WTC11 (cell line): ENCODE data around the gene TNS3. TPM values are rescaled to one million over a fixed set of nuclear protein-coding genes. Genes with fewer than 3 reads are reported as not detected.

ENCODE experiments used
- ATAC-seq: fragments of 200-7000 bp; cut with Tn5 transposase; 2 replicates; pipeline ENCODE4 v1.10.0; 2021; ENCODE audit warnings: mild to moderate bottlenecking, moderate library complexity
- CTCF ChIA-PET: fragments of 300-600 bp; sonication (Branson Sonifier 250); formaldehyde crosslinking; loops from one replicate; lab custom pipeline; 2021; ENCODE audit warnings: antibody characterized with exemption; lab: Charles Lee
- POLR2A ChIA-PET: fragments of 350-600 bp; sonication (Branson Sonifier 250); formaldehyde crosslinking; loops from one replicate; lab custom pipeline; 2021; ENCODE audit warnings: antibody characterized with exemption; lab: Charles Lee
- DNase-seq: peaks from one replicate; pipeline ENCODE4 v3.0.0; 2021; ENCODE audit warnings: low spot score
- H3K27ac Mint-ChIP-seq: 2 replicates; pipeline ENCODE4 v1.8.0; 2021; ENCODE audit warnings: mixed read lengths
- H3K27me3 Mint-ChIP-seq: 2 replicates; pipeline ENCODE4 v1.8.0; 2021; ENCODE audit warnings: low read depth, mild to moderate bottlenecking, moderate library complexity, mixed read lengths
- H3K36me3 Mint-ChIP-seq: 2 replicates; pipeline ENCODE4 v1.8.0; 2021; ENCODE audit warnings: mixed read lengths
- H3K4me1 Mint-ChIP-seq: 2 replicates; pipeline ENCODE4 v1.8.0; 2022; ENCODE audit warnings: mixed read lengths
- H3K4me3 Mint-ChIP-seq: 2 replicates; pipeline ENCODE4 v1.8.0; 2021; ENCODE audit warnings: mild to moderate bottlenecking, moderate library complexity, mixed read lengths
- H3K9me3 Mint-ChIP-seq: 2 replicates; pipeline ENCODE4 v1.8.0; 2021; ENCODE audit warnings: mixed read lengths
- CBFB ChIP-seq: sonication (generic); formaldehyde crosslinking; IDR thresholded peaks from 2 replicates; pipeline ENCODE4 v1.8.1; 2022; ENCODE audit warnings: mild to moderate bottlenecking, low read depth, missing genetic modification reagents
- MYBL2 ChIP-seq: sonication (generic); formaldehyde crosslinking; IDR thresholded peaks from 2 replicates; pipeline ENCODE4 v1.8.1; 2023; ENCODE audit warnings: mild to moderate bottlenecking, moderate library complexity, missing genetic modification reagents
- PRRX2 ChIP-seq: fragments of 250-450 bp; sonication (Bioruptor Pico); IDR thresholded peaks from 2 replicates; pipeline ENCODE4 v1.8.0; 2021; ENCODE audit warnings: mild to moderate bottlenecking
- SMAD4 ChIP-seq: sonication (generic); formaldehyde crosslinking; IDR thresholded peaks from 2 replicates; pipeline ENCODE4 v1.8.0; 2022; ENCODE audit warnings: mild to moderate bottlenecking, missing genetic modification reagents
- SOX15 ChIP-seq: fragments of 250-450 bp; sonication (Bioruptor Pico); IDR thresholded peaks from 2 replicates; pipeline ENCODE4 v1.9.0; 2021; ENCODE audit warnings: mild to moderate bottlenecking
- TCF7 ChIP-seq: sonication (generic); formaldehyde crosslinking; IDR thresholded peaks from 2 replicates; pipeline ENCODE4 v1.8.0; 2022; ENCODE audit warnings: mild to moderate bottlenecking, low read depth, missing genetic modification reagents, moderate library complexity
- ZNF317 ChIP-seq: sonication (generic); formaldehyde crosslinking; IDR thresholded peaks from 2 replicates; pipeline ENCODE4 v1.8.1; 2023; ENCODE audit warnings: low read depth, mild to moderate bottlenecking, moderate library complexity, missing genetic modification reagents, borderline replicate concordance
- total RNA-seq: library from RNA; stranded (reverse); gene quantifications from 3 replicates; pipeline ENCODE4 v1.2.3, GENCODE V29; 2021
- TF ChIP-seq, protein P1 (sequence below): sonication (generic); formaldehyde crosslinking; IDR thresholded peaks from 2 replicates; pipeline ENCODE4 v1.8.1; 2023; ENCODE audit warnings: mild to moderate bottlenecking, moderate library complexity, missing genetic modification reagents
- TF ChIP-seq, protein P2 (sequence below): fragments of 250-450 bp; sonication (Bioruptor Pico); IDR thresholded peaks from 2 replicates; pipeline ENCODE4 v1.9.0; 2021; ENCODE audit warnings: mild to moderate bottlenecking
- TF ChIP-seq, protein P3 (sequence below): fragments of 200-600 bp; IDR thresholded peaks from 2 replicates; pipeline ENCODE4 v1.8.0; 2022; ENCODE audit warnings: antibody characterized with exemption
- TF ChIP-seq, protein P4 (sequence below): sonication (generic); formaldehyde crosslinking; IDR thresholded peaks from 2 replicates; pipeline ENCODE4 v1.8.1; 2022; ENCODE audit warnings: mild to moderate bottlenecking, missing genetic modification reagents, moderate library complexity, borderline replicate concordance
- TF ChIP-seq, protein P5 (sequence below): sonication (generic); formaldehyde crosslinking; conservative IDR thresholded peaks from 2 replicates; pipeline ENCODE4 v1.8.1; 2023; ENCODE audit warnings: mild to moderate bottlenecking, low read depth, missing genetic modification reagents, moderate library complexity
- TF ChIP-seq, protein P6 (sequence below): sonication (generic); formaldehyde crosslinking; IDR thresholded peaks from 2 replicates; pipeline ENCODE4 v1.8.0; 2022; ENCODE audit warnings: missing genetic modification reagents

TNS3 gene
- total RNA-seq, 1 experiment from 2014 or later = 37.7 TPM

DNA sequence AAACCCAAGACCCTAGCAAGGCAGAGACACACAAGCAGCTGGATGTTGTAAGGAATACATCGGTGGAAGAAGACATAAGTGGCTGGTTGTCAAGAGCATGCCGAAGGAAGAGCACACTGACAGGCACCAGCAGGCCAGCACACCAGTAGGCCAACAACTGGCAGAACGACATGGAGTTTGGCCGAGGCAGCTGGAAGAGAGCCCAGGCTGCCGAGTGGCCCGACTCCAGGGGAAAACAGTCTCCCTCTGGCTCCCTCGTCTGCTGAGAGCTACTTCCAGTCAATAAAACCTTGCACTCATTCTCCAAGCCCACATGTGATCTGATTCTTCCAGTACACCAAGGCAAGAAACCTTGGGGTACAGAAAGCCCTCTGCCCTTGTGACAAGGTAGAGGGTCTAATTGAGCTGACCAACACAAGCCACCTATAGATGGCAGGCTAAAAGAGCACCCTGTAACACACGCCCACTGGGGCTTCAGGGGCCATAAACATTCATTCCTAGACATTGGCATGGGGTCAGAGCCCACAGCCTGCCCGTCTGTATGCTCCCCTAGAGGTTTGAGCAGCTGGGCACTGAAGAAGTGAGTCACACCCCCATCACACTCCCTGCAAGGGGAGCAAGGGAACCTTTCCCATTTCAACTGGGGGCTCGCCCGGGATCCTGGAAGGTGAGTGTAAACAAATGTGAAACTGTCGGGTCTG is 14.7 kb upstream of the TNS3 start:
- H3K27me3 Mint-ChIP-seq = peaks cover 15% of the 10 kb centered on the region
- no peak overlapping the region for H3K4me3 Mint-ChIP-seq
- TF ChIP-seq, protein P1, sequence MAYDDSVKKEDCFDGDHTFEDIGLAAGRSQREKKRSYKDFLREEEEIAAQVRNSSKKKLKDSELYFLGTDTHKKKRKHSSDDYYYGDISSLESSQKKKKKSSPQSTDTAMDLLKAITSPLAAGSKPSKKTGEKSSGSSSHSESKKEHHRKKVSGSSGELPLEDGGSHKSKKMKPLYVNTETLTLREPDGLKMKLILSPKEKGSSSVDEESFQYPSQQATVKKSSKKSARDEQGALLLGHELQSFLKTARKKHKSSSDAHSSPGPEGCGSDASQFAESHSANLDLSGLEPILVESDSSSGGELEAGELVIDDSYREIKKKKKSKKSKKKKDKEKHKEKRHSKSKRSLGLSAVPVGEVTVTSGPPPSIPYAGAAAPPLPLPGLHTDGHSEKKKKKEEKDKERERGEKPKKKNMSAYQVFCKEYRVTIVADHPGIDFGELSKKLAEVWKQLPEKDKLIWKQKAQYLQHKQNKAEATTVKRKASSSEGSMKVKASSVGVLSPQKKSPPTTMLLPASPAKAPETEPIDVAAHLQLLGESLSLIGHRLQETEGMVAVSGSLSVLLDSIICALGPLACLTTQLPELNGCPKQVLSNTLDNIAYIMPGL (CRISPR knock-in tag) = no peak
- TF ChIP-seq, protein P2, sequence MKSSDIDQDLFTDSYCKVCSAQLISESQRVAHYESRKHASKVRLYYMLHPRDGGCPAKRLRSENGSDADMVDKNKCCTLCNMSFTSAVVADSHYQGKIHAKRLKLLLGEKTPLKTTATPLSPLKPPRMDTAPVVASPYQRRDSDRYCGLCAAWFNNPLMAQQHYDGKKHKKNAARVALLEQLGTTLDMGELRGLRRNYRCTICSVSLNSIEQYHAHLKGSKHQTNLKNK (CRISPR knock-in tag) = no peak
- no peak for TF ChIP-seq SMAD4 (CRISPR knock-in tag)
- TF ChIP-seq PRRX2 (CRISPR knock-in tag) = no peak
- no peak for TF ChIP-seq ZNF317 (CRISPR knock-in tag)
- TF ChIP-seq SOX15 (CRISPR knock-in tag) = no peak
- TF ChIP-seq, protein P3, sequence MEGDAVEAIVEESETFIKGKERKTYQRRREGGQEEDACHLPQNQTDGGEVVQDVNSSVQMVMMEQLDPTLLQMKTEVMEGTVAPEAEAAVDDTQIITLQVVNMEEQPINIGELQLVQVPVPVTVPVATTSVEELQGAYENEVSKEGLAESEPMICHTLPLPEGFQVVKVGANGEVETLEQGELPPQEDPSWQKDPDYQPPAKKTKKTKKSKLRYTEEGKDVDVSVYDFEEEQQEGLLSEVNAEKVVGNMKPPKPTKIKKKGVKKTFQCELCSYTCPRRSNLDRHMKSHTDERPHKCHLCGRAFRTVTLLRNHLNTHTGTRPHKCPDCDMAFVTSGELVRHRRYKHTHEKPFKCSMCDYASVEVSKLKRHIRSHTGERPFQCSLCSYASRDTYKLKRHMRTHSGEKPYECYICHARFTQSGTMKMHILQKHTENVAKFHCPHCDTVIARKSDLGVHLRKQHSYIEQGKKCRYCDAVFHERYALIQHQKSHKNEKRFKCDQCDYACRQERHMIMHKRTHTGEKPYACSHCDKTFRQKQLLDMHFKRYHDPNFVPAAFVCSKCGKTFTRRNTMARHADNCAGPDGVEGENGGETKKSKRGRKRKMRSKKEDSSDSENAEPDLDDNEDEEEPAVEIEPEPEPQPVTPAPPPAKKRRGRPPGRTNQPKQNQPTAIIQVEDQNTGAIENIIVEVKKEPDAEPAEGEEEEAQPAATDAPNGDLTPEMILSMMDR = no peak
- TF ChIP-seq, protein P4, sequence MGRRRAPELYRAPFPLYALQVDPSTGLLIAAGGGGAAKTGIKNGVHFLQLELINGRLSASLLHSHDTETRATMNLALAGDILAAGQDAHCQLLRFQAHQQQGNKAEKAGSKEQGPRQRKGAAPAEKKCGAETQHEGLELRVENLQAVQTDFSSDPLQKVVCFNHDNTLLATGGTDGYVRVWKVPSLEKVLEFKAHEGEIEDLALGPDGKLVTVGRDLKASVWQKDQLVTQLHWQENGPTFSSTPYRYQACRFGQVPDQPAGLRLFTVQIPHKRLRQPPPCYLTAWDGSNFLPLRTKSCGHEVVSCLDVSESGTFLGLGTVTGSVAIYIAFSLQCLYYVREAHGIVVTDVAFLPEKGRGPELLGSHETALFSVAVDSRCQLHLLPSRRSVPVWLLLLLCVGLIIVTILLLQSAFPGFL (CRISPR knock-in tag) = no peak
- no peak for TF ChIP-seq MYBL2
- TF ChIP-seq TCF7 (CRISPR knock-in tag) = no peak
- TF ChIP-seq CBFB (CRISPR knock-in tag) = no peak
- TF ChIP-seq, protein P5, sequence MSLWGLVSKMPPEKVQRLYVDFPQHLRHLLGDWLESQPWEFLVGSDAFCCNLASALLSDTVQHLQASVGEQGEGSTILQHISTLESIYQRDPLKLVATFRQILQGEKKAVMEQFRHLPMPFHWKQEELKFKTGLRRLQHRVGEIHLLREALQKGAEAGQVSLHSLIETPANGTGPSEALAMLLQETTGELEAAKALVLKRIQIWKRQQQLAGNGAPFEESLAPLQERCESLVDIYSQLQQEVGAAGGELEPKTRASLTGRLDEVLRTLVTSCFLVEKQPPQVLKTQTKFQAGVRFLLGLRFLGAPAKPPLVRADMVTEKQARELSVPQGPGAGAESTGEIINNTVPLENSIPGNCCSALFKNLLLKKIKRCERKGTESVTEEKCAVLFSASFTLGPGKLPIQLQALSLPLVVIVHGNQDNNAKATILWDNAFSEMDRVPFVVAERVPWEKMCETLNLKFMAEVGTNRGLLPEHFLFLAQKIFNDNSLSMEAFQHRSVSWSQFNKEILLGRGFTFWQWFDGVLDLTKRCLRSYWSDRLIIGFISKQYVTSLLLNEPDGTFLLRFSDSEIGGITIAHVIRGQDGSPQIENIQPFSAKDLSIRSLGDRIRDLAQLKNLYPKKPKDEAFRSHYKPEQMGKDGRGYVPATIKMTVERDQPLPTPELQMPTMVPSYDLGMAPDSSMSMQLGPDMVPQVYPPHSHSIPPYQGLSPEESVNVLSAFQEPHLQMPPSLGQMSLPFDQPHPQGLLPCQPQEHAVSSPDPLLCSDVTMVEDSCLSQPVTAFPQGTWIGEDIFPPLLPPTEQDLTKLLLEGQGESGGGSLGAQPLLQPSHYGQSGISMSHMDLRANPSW (CRISPR knock-in tag) = no peak
- TF ChIP-seq, protein P6, sequence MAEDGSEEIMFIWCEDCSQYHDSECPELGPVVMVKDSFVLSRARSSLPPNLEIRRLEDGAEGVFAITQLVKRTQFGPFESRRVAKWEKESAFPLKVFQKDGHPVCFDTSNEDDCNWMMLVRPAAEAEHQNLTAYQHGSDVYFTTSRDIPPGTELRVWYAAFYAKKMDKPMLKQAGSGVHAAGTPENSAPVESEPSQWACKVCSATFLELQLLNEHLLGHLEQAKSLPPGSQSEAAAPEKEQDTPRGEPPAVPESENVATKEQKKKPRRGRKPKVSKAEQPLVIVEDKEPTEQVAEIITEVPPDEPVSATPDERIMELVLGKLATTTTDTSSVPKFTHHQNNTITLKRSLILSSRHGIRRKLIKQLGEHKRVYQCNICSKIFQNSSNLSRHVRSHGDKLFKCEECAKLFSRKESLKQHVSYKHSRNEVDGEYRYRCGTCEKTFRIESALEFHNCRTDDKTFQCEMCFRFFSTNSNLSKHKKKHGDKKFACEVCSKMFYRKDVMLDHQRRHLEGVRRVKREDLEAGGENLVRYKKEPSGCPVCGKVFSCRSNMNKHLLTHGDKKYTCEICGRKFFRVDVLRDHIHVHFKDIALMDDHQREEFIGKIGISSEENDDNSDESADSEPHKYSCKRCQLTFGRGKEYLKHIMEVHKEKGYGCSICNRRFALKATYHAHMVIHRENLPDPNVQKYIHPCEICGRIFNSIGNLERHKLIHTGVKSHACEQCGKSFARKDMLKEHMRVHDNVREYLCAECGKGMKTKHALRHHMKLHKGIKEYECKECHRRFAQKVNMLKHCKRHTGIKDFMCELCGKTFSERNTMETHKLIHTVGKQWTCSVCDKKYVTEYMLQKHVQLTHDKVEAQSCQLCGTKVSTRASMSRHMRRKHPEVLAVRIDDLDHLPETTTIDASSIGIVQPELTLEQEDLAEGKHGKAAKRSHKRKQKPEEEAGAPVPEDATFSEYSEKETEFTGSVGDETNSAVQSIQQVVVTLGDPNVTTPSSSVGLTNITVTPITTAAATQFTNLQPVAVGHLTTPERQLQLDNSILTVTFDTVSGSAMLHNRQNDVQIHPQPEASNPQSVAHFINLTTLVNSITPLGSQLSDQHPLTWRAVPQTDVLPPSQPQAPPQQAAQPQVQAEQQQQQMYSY (CRISPR knock-in tag) = no peak
- no peak for ATAC-seq
- CTCF ChIA-PET = interaction anchor here (0.8 kb wide), 1 partner anchor 87 kb away, joined by 3 read pairs; no protein-coding TSS in a partner anchor
- DNase-seq = no peak
- no peak overlapping the region for H3K27ac Mint-ChIP-seq
- peaks cover 26% of the 10 kb centered on the region for H3K36me3 Mint-ChIP-seq
- H3K4me1 Mint-ChIP-seq = peaks cover 8% of the 10 kb centered on the region
- POLR2A ChIA-PET = no interaction called here
- H3K9me3 Mint-ChIP-seq = peaks cover 39% of the 10 kb centered on the region
